HCT116 (cell line): ENCODE data around the gene BTBD6. TPM values are rescaled to one million over a fixed set of nuclear protein-coding genes. Genes with fewer than 3 reads are reported as not detected.

Experiments used
- ATAC-seq: fragments of 200-7000 bp; cut with Tn5 transposase; 2 replicates; pipeline ENCODE4 v1.9.1; 2020; ENCODE audit warnings: mild to moderate bottlenecking, moderate library complexity
- BruUV-seq: library from RNA; stranded (reverse); fragments of 400-500 nt; replicated peaks from 2 replicates; lab custom pipeline; 2021; lab: Mats Ljungman, UMichigan
- CTCF ChIA-PET: fragments of 300-600 bp; sonication (Branson Sonifier 250); formaldehyde crosslinking; loops from one replicate; lab custom pipeline; 2021; ENCODE audit warnings: antibody characterized with exemption; lab: Charles Lee
- POLR2A ChIA-PET: fragments of 300-600, 350-600 bp; sonication (Branson Sonifier 250); formaldehyde crosslinking; loops from one replicate; lab custom pipeline; 2021; ENCODE audit warnings: antibody characterized with exemption; lab: Charles Lee
- RAD21 ChIA-PET, 2 experiments: fragments of 300-600 bp; sonication (Branson Sonifier 250); formaldehyde crosslinking; loops; one replicate each; lab custom pipeline; 2023; ENCODE audit warnings: low total read pairs in 2 of 2; ENCODE audit not compliant: uncharacterized antibody in 2 of 2, unreplicated experiment in 2 of 2, low non-redundant PET in 1 of 2; lab: Charles Lee
- DNase-seq: peaks from one replicate; pipeline ENCODE4 v3.0.0-alpha.2; 2010; ENCODE audit warnings: low read depth, low spot score
- H2AFZ ChIP-seq: fragments of 200-600 bp; shearing (Covaris generic), sonication (generic); 2 replicates; pipeline ENCODE4 v1.6.1; 2017; ENCODE audit warnings: low read depth, mixed run types, mixed read lengths, antibody characterized with exemption, low read length; ENCODE audit not compliant: poor library complexity, severe bottlenecking
- H3K27ac ChIP-seq: 2 replicates; pipeline ENCODE4 v1.5.1; 2012; ENCODE audit warnings: low read depth, low read length
- H3K27me3 ChIP-seq: fragments of 200-600 bp; sonication (generic); 2 replicates; pipeline ENCODE4 v1.6.1; 2016; ENCODE audit warnings: mixed run types, low read length, mixed read lengths; ENCODE audit not compliant: insufficient read depth
- H3K36me3 ChIP-seq, 2 experiments: fragments of 200-500 bp in 1 of 2; fragments of 200-600 bp in 1 of 2; sonication (Bioruptor generic) in 1 of 2; sonication (generic) in 1 of 2; 2 replicates each; pipeline versions ENCODE4 v1.5.1 to v1.6.1; 2014 to 2016; ENCODE audit warnings: low read length in 2 of 2, inconsistent platforms in 1 of 2, mixed read lengths in 1 of 2, mixed run types in 1 of 2; ENCODE audit not compliant: insufficient read depth in 2 of 2, control insufficient read depth in 1 of 2
- H3K4me1 ChIP-seq, 2 experiments: fragments of 200-600 bp in 1 of 2; sonication (generic) in 1 of 2; 2 replicates each; pipeline versions ENCODE4 v1.5.1 to v1.6.1; 2012 to 2017; ENCODE audit warnings: low read length in 2 of 2, inconsistent platforms in 1 of 2, mild to moderate bottlenecking in 1 of 2, mixed read lengths in 1 of 2, mixed run types in 1 of 2, moderate library complexity in 1 of 2; ENCODE audit not compliant: insufficient read depth in 2 of 2, control insufficient read depth in 1 of 2
- H3K4me2 ChIP-seq: fragments of 200-600 bp; sonication (generic); 2 replicates; pipeline ENCODE4 v1.6.1; 2017; ENCODE audit warnings: mixed run types, low read length, mixed read lengths
- H3K4me3 ChIP-seq, 2 experiments: fragments of 200-600 bp in 1 of 2; sonication (generic) in 1 of 2; replicated peaks in 1 of 2; 2 replicates each; pipeline ENCODE4 v1.5.1; 2011 to 2016; ENCODE audit warnings: low read length in 2 of 2, control low read depth in 1 of 2, low read depth in 1 of 2, mild to moderate bottlenecking in 1 of 2, mixed read lengths in 1 of 2, mixed run types in 1 of 2
- H3K79me2 ChIP-seq: fragments of 200-600 bp; sonication (generic); 2 replicates; pipeline ENCODE4 v1.6.1; 2017; ENCODE audit warnings: mild to moderate bottlenecking, mixed run types, low read length, moderate library complexity, mixed read lengths; ENCODE audit not compliant: insufficient read depth
- H3K9ac ChIP-seq: fragments of 200-600 bp; sonication (generic); 2 replicates; pipeline ENCODE4 v1.6.1; 2016; ENCODE audit warnings: low read length, mixed read lengths
- H3K9me2 ChIP-seq: fragments of 200-600 bp; sonication (generic), shearing (Covaris generic); 2 replicates; pipeline ENCODE4 v1.6.1; 2017; ENCODE audit warnings: mixed run types, mild to moderate bottlenecking, moderate library complexity; ENCODE audit not compliant: insufficient read depth
- H3K9me3 ChIP-seq, 2 experiments: fragments of 200-500 bp in 1 of 2; fragments of 200-600 bp in 1 of 2; sonication (Bioruptor generic) in 1 of 2; sonication (generic) in 1 of 2; 2 replicates each; pipeline ENCODE4 v1.6.1; 2014 to 2017; ENCODE audit warnings: low read length in 2 of 2, mixed read lengths in 2 of 2, inconsistent platforms in 1 of 2, low read depth in 1 of 2, mild to moderate bottlenecking in 1 of 2, mixed run types in 1 of 2, moderate library complexity in 1 of 2; ENCODE audit not compliant: control insufficient read depth in 1 of 2, insufficient read depth in 1 of 2
- H4K20me1 ChIP-seq: fragments of 200-600 bp; sonication (generic), shearing (Covaris generic); 2 replicates; pipeline ENCODE4 v1.6.1; 2017; ENCODE audit warnings: mixed run types, mild to moderate bottlenecking, moderate library complexity; ENCODE audit not compliant: insufficient read depth
- CBX3 ChIP-seq: IDR thresholded peaks from 2 replicates; pipeline ENCODE4 v1.6.1; 2012; ENCODE audit warnings: low read depth
- CTCF ChIP-seq, 3 experiments: fragments of 200-600 bp in 1 of 3; sonication (generic) in 1 of 3; IDR thresholded peaks in 2 of 3; conservative IDR thresholded peaks in 1 of 3; 2 replicates each; pipeline ENCODE4 v1.5.1; 2012 to 2017; ENCODE audit warnings: low read depth in 2 of 3, low read length in 2 of 3, antibody characterized with exemption in 1 of 3, borderline replicate concordance in 1 of 3, control low read depth in 1 of 3, mild to moderate bottlenecking in 1 of 3, mixed read lengths in 1 of 3, mixed run types in 1 of 3, moderate library complexity in 1 of 3; ENCODE audit not compliant: insufficient read depth in 1 of 3
- EGR1 ChIP-seq: IDR thresholded peaks from 2 replicates; pipeline ENCODE4 v1.6.1; 2012; ENCODE audit warnings: low read depth
- ELF1 ChIP-seq: IDR thresholded peaks from 2 replicates; pipeline ENCODE4 v1.6.1; 2012; ENCODE audit warnings: low read depth, borderline replicate concordance
- EZH2phosphoT487 ChIP-seq: fragments of 200-600 bp; IDR thresholded peaks from 2 replicates; pipeline ENCODE4 v1.6.1; 2018; ENCODE audit warnings: antibody characterized with exemption, borderline replicate concordance
- FOSL1 ChIP-seq: IDR thresholded peaks from 2 replicates; pipeline ENCODE4 v1.6.1; 2012; ENCODE audit warnings: low read depth
- MAX ChIP-seq: IDR thresholded peaks from 2 replicates; pipeline ENCODE4 v1.6.1; 2012
- POLR2A ChIP-seq: IDR thresholded peaks from 2 replicates; pipeline ENCODE4 v1.7.0; 2011; ENCODE audit warnings: borderline replicate concordance; ENCODE audit not compliant: insufficient read depth, insufficient read length; ENCODE audit errors: extremely low read depth
- RAD21 ChIP-seq: IDR thresholded peaks from 2 replicates; pipeline ENCODE4 v1.6.1; 2012; ENCODE audit warnings: low read depth, mild to moderate bottlenecking
- SP1 ChIP-seq: IDR thresholded peaks from 2 replicates; pipeline ENCODE4 v1.6.1; 2012; ENCODE audit warnings: low read depth
- SRF ChIP-seq: IDR thresholded peaks from 2 replicates; pipeline ENCODE4 v1.6.1; 2012; ENCODE audit warnings: low read depth
- TCF7L2 ChIP-seq: IDR thresholded peaks from 2 replicates; pipeline ENCODE4 v1.7.0; 2011; ENCODE audit warnings: borderline replicate concordance, inconsistent platforms; ENCODE audit not compliant: insufficient read depth, insufficient read length; ENCODE audit errors: extremely low read depth
- YY1 ChIP-seq: IDR thresholded peaks from 2 replicates; pipeline ENCODE4 v1.6.1; 2011; ENCODE audit warnings: low read length, low read depth, moderate library complexity, mild to moderate bottlenecking; ENCODE audit not compliant: insufficient replicate concordance; ENCODE audit errors: extremely low read depth
- ZNF274 ChIP-seq: fragments of 200-500 bp; sonication (Bioruptor generic); IDR thresholded peaks from 2 replicates; pipeline ENCODE4 v1.6.1; 2014; ENCODE audit warnings: mild to moderate bottlenecking, low read depth, low read length, inconsistent platforms
- intact Hi-C: fragments of 100-400 bp; cut with micrococcal nuclease; formaldehyde crosslinking; loops from 2 replicates; pipeline ENCODE4 v1.10.0; 2022
- total RNA-seq: library from RNA; stranded (reverse); gene quantifications from one replicate; pipeline ENCODE4 v1.2.1, GENCODE V29; 2021; ENCODE audit not compliant: unreplicated experiment

BTBD6 gene
- total RNA-seq, 1 experiment from 2014 or later, result 35.9 TPM

GRCh38 chr14:105204206-105204930 is 44.0 kb upstream of the BTBD6 start:
- no peak overlapping the region for H2AFZ ChIP-seq
- ATAC-seq, result no peak
- POLR2A ChIA-PET, result no interaction called here
- no peaks in the 10 kb centered on the region for H4K20me1 ChIP-seq
- no TSS peak for BruUV-seq
- no peaks in the 10 kb centered on the region for H3K79me2 ChIP-seq
- intact Hi-C loops, result no loop called here
- RAD21 ChIA-PET, result no interaction called here
- H3K27ac ChIP-seq, result no peak overlapping the region
- no peak for DNase-seq
- CTCF ChIA-PET, result interaction anchor here (1.4 to 1.9 kb wide), 3 partner anchors 64 to 148 kb away, joined by 3 to 10 read pairs (median 3); no protein-coding TSS in a partner anchor
- no peaks in the 10 kb centered on the region for H3K36me3 ChIP-seq
- no peaks in the 10 kb centered on the region for H3K27me3 ChIP-seq
- H3K9me2 ChIP-seq, result no peaks in the 10 kb centered on the region
- no peak overlapping the region for H3K4me3 ChIP-seq
- H3K9me3 ChIP-seq, result no peaks in the 10 kb centered on the region
- no peak overlapping the region for H3K4me2 ChIP-seq
- H3K9ac ChIP-seq, result no peak overlapping the region
- TF ChIP-seq POLR2A (no peak), RAD21 (no peak), SP1 (no peak), EZH2phosphoT487 (no peak), TCF7L2 (no peak), SRF (no peak), EGR1 (no peak), ZNF274 (no peak), CBX3 (no peak), ELF1 (no peak), YY1 (no peak), MAX (no peak), FOSL1 (no peak), CTCF (IDR thresholded peaks at IDR 0.05 in 2 of 3, conservative IDR thresholded peaks at IDR 0.05 in 1 of 3; ENCODE audit: borderline replicate concordance in 1 of 3, insufficient read depth in 1 of 3, low read depth in 2 of 3, low read length in 2 of 3) (no peak)
- peaks cover 17 to 25% of the 10 kb centered on the region in 2 experiments; a peak in 3 of 4 replicates for H3K4me1 ChIP-seq
